HEK293 (cell line): ENCODE data around the gene MATN3.

ENCODE experiments used
- ZBTB8A ChIP-seq: fragments of 450-650 bp; formaldehyde crosslinking; IDR thresholded peaks from 2 replicates; pipeline ENCODE4 v1.5.1; 2016; ENCODE audit warnings: missing biosample characterization, missing genetic modification characterization
- ZNF132 ChIP-seq: fragments of 450-650 bp; formaldehyde crosslinking; IDR thresholded peaks from 2 replicates; pipeline ENCODE4 v1.5.1; 2017; ENCODE audit warnings: missing biosample characterization, missing genetic modification characterization, borderline replicate concordance
- ZNF354C ChIP-seq: fragments of 450-650 bp; formaldehyde crosslinking; IDR thresholded peaks from 2 replicates; pipeline ENCODE4 v1.5.1; 2016; ENCODE audit warnings: missing biosample characterization, missing genetic modification characterization, low read depth, borderline replicate concordance
- ZNF76 ChIP-seq: fragments of 450-650 bp; formaldehyde crosslinking; IDR thresholded peaks from 2 replicates; pipeline ENCODE4; 2016; ENCODE audit warnings: low read depth, missing biosample characterization, missing genetic modification characterization, borderline replicate concordance
- TF ChIP-seq, protein P1 (sequence below): fragments of 450-650 bp; formaldehyde crosslinking; IDR thresholded peaks from 2 replicates; pipeline ENCODE4 v1.5.1; 2016; ENCODE audit warnings: missing biosample characterization, missing genetic modification characterization
- TF ChIP-seq, protein P2 (sequence below): fragments of 450-650 bp; formaldehyde crosslinking; IDR thresholded peaks from 2 replicates; pipeline ENCODE4 v1.5.1; 2016; ENCODE audit warnings: missing biosample characterization, missing genetic modification characterization
- TF ChIP-seq, protein P3 (sequence below): fragments of 450-650 bp; formaldehyde crosslinking; IDR thresholded peaks from 2 replicates; pipeline ENCODE4 v1.5.1; 2017; ENCODE audit warnings: missing biosample characterization, missing genetic modification characterization

DNA sequence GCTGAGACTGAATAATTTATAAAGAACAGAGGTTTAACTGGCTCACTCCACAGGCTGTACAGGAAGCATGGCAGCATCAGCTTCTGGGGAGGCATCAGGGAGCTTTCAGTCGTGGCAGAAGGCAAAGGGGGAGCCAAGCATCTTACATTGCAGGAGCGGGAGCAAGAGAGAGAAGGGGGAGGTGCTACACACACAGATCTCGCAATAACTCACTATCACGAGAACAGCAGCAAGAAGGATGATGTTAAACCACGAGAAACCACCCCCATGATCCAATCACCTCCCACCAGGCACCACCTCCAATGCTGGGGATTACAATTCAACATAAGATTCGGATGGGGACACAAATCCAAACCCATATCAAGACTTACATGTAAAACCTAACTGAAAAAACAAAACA lies 17.8 kb upstream of the MATN3 start:
- TF ChIP-seq ZBTB8A (tag by site-specific recombination) (no peak), ZNF354C (tag by site-specific recombination) (no peak), ZNF132 (tag by site-specific recombination) (no peak), ZNF76 (tag by site-specific recombination) (no peak)
- TF ChIP-seq, protein P1, sequence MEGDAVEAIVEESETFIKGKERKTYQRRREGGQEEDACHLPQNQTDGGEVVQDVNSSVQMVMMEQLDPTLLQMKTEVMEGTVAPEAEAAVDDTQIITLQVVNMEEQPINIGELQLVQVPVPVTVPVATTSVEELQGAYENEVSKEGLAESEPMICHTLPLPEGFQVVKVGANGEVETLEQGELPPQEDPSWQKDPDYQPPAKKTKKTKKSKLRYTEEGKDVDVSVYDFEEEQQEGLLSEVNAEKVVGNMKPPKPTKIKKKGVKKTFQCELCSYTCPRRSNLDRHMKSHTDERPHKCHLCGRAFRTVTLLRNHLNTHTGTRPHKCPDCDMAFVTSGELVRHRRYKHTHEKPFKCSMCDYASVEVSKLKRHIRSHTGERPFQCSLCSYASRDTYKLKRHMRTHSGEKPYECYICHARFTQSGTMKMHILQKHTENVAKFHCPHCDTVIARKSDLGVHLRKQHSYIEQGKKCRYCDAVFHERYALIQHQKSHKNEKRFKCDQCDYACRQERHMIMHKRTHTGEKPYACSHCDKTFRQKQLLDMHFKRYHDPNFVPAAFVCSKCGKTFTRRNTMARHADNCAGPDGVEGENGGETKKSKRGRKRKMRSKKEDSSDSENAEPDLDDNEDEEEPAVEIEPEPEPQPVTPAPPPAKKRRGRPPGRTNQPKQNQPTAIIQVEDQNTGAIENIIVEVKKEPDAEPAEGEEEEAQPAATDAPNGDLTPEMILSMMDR (tag by site-specific recombination) = no peak
- TF ChIP-seq, protein P2, sequence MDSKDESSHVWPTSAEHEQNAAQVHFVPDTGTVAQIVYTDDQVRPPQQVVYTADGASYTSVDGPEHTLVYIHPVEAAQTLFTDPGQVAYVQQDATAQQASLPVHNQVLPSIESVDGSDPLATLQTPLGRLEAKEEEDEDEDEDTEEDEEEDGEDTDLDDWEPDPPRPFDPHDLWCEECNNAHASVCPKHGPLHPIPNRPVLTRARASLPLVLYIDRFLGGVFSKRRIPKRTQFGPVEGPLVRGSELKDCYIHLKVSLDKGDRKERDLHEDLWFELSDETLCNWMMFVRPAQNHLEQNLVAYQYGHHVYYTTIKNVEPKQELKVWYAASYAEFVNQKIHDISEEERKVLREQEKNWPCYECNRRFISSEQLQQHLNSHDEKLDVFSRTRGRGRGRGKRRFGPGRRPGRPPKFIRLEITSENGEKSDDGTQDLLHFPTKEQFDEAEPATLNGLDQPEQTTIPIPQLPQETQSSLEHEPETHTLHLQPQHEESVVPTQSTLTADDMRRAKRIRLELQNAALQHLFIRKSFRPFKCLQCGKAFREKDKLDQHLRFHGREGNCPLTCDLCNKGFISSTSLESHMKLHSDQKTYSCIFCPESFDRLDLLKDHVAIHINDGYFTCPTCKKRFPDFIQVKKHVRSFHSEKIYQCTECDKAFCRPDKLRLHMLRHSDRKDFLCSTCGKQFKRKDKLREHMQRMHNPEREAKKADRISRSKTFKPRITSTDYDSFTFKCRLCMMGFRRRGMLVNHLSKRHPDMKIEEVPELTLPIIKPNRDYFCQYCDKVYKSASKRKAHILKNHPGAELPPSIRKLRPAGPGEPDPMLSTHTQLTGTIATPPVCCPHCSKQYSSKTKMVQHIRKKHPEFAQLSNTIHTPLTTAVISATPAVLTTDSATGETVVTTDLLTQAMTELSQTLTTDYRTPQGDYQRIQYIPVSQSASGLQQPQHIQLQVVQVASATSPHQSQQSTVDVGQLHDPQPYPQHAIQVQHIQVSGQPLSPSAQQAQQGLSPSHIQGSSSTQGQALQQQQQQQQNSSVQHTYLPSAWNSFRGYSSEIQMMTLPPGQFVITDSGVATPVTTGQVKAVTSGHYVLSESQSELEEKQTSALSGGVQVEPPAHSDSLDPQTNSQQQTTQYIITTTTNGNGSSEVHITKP (tag by site-specific recombination) = no peak
- TF ChIP-seq, protein P3, sequence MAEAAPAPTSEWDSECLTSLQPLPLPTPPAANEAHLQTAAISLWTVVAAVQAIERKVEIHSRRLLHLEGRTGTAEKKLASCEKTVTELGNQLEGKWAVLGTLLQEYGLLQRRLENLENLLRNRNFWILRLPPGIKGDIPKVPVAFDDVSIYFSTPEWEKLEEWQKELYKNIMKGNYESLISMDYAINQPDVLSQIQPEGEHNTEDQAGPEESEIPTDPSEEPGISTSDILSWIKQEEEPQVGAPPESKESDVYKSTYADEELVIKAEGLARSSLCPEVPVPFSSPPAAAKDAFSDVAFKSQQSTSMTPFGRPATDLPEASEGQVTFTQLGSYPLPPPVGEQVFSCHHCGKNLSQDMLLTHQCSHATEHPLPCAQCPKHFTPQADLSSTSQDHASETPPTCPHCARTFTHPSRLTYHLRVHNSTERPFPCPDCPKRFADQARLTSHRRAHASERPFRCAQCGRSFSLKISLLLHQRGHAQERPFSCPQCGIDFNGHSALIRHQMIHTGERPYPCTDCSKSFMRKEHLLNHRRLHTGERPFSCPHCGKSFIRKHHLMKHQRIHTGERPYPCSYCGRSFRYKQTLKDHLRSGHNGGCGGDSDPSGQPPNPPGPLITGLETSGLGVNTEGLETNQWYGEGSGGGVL (tag by site-specific recombination) = no peak
